Stimulated activated CD4-positive, alpha-beta T cell treated with anti-CD3 and anti-CD28 coated beads, Interleukin-15, amount 100 ng/mL, for 24 hours (primary cell): ENCODE data around the gene RPS6KA2.

ENCODE experiments used
- DNase-seq: peaks from one replicate; pipeline ENCODE4 v3.0.0-alpha.2; 2020

The RPS6KA2 gene

DNA sequence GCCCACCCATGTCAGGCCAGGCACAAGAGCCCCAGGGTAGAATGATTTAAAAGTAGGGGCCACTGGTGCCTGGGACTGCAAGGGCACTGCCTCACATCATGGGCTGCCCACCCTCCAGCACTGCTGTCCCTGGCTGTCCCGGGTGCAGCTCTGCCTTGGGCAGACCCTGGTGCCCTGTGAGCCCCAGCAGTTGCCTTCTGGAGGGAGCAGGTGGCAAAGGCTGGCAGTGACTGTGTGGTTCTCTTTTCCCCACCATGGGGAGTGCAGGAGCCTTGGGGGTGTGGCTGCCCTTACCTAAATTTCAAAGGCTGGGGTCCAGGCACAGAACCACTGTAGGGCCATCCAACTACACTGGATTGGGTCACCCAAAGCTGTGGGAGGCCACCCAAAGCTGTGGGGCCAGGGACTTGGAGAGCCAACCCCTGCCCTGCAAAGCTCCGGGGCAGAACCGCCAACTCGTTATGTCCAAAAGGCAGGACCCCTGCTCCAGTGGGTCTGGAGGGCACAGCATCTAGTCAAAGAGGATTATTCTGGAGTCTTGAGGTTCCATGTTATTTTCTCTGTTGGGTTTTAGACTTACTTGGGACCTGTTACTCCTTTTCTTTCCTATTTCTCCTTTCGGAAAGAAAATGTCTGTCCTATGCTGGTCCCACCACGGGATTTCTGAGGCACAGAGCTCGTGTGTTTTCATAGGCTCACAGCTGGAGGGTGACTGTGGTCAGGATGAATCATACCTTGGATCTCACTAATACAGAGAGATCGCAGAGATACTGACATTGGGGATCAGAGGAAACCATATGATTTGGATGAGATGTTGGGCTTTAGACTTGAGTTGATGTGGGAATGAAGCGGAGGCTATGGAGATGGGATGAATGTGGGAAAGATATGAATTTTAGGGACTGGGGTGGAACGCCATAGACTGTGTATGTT, 105.9 kb downstream of the RPS6KA2 start:
- DNase-seq, result no peak

DNA sequence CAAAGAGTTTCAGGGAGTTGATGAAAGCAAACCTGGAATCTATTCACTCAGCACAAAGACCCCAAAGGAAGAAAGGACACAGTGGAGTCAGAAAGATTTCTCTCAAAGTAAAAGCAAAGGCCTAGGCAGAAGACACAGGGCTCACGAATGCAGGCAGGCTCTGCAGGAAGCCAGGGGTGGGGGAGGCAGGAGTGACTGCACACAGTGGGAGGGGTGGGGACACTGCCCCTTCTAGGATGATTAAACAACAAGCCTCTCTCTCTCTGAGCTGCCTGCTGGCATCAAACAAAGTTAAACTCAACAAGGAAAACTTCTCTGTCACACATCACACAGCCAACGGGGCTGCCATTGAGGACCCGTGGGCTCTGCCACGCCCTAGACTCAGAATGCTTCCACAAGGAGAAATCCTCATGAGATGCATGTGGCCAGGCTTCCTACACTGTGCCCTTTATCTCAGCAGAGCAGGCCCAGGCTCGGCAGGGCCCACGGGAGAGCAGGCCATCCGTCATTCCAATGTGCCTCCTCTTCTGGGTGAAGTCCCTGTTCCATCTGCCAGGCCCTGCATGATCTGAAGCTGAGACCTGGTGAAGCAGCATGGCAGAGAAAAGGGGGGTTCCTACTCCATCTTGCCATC, 110.7 kb downstream of the RPS6KA2 start:
- DNase-seq, result no peak

DNA sequence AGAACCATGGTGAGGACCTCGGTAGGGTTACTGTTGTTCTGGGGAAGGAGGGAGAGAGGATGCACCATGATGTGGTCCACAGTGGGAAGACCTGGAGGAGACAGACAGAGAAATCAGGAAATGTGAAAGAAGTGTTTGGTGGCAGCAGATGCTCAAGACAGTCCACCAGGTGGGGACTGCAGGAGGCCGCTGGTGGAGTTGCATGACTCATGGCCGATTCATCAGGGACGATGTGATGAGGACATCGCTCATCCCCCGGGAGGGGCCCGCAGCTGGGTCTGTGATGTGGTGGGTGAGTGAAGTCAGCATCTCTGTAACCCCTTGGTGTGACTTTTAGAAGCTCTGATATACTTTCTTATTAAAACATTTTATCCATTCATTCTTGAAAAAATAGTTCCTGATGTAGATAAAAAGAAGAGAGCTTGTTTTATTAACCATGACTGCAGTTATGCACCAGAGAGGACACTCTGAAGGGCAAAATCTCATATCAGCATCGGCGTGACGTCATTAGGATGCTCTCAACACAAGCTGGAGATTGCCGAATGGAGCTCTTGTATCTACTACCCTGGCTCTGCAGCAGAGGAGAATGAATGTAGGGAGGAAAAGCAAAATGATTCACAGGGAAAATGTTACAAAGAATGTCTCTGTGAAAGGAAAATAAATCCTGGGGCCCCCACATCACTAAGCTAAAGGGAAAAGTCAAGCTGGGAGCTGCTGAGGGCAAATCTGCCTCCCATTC, 111.8 kb downstream of the RPS6KA2 start:
- DNase-seq, result peak; percentile 77

DNA sequence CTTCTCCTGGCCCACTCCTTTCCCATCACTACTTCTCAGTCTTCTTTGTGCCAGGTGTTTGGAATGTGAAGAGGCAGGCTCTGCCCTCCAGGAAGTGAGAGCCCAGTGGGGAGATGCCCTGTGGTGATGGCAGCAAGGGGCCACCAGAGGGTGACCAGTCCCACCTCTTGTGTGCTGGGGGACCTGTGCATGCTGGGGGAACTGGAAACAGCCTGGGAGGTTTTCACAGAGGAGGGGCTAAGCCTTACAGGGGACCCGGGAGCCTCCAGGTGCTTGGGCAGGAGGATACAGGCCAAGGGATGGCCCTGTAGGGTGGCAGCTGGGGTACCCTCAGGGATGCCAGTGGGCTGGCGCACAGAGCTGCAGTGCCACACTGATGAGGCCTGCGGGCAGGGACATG, 112.9 kb downstream of the RPS6KA2 start:
- DNase-seq, result no peak

DNA sequence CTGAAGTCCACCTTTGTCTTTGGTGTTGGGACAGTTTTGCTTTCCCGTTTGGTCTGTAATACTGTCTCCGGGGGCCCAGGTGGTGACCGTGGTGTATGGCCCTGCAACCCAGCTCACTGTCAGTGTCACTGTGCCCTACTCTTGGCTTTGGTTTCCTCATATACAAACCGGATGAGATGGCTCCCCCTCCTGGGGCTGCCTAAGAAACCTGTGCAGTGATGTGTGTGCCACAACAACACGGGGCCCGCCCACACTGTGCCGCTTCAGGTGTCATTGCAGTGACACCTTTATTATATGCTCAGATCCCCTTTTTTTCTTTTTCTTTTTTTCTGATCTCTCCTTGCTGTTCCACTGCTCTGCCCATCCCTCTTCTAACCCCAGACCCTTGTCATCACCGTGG, 114.5 kb downstream of the RPS6KA2 start:
- peak; percentile 41 for DNase-seq

DNA sequence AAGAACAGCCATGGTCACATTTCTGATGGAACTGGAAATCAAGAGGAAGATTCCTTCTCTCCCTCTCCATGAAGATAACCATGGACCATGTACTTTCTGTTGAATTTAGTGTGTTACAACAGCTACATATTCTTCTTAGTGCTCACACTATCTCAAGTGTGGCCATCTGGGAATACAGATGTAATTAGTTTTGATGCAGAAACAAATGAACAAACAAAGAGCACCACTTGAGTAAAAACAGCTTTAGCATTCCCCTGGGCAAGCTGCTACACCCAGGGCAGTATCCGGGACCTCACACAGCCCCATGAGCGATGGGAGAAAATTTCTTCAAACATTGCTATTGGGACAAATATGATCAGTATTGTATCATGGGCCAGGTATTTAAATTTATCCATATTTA, 115.7 kb downstream of the RPS6KA2 start:
- no peak for DNase-seq

DNA sequence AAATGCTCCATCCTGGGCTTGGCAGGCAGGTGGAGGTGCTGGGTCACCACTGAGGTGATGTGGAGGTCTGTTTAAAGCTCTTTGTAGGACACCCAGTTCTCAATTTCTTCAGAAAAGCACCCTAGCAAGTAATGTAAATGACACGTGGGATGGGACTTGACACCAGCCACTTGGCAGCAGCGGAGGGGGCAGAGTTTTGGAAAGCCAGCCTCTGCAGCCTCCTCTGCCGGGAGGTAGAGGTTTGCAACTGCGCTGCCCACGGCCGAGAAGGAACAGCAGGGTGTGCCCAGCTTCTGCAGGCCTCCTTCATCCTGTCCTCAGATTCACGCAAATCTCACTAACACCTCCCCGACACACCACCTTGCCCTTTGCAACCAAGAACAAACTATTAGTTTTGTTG, 117.9 kb downstream of the RPS6KA2 start:
- no peak for DNase-seq

DNA sequence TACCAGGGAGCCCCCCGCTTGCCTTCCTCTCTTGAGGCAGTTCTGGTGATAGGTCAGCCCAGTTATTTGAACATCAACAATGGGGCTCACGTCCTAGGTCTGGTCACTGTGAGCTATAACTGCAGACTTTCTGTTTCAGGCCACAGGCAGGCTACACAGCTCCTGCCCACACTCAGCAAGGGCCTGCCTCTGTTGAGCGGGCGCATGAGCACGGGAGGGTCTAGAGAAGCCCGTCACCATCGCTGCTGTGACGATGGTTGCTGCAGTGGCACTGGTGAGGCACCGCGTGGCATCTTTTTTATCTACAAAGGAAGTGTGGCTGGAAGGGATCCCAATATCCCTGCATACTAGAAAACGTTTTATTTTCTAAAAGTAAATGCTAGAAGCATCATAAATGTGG, 118.3 kb downstream of the RPS6KA2 start:
- no peak for DNase-seq

DNA sequence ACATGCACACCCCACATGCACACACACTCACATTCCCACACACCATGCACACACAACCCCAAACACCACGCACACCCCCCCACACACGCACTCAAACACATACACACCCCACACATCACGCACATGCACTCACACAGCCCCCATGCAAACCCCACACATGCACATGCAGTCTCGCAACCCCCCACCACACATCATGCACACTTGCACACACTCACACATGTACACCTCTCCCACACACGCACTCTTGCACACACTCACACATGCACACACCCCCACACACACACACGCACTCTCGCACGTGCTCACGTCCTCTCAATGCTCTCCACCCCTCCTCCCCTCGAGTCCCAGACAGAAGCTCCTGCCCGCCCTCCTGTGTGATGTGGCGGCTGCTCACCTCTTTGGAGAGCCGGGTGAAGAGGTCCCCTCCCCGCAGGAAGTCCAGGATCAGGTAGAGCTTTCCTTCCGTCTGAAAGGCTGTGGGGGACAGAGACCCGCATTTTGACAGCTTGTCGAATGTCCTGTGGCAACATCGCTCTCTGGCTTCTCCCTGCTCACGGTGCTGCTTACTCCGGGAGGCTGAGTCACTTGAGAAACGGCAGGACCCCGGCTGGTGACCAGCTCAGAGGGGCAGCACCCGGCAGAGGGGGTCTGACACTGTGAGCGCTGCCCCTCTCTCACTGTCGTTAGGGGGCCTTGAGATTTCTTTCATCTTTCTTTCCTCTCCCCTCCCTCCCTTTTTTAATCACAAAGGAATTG, 119.1 kb downstream of the RPS6KA2 start:
- DNase-seq, result no peak

DNA sequence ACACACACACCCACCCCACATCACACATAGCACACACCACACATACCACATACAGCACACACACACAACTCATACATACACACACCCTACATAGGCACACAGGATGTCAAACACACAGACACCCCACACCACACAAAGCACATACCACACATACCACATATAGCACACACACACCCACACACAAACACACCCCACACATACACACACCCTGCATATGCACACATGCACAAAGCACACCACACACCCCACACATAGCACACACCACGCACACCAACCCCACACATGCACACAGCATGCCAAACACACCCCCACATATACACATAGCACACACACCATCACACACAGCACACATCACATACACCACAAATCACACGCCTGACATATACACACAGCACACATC, 119.7 kb downstream of the RPS6KA2 start:
- no peak for DNase-seq

DNA sequence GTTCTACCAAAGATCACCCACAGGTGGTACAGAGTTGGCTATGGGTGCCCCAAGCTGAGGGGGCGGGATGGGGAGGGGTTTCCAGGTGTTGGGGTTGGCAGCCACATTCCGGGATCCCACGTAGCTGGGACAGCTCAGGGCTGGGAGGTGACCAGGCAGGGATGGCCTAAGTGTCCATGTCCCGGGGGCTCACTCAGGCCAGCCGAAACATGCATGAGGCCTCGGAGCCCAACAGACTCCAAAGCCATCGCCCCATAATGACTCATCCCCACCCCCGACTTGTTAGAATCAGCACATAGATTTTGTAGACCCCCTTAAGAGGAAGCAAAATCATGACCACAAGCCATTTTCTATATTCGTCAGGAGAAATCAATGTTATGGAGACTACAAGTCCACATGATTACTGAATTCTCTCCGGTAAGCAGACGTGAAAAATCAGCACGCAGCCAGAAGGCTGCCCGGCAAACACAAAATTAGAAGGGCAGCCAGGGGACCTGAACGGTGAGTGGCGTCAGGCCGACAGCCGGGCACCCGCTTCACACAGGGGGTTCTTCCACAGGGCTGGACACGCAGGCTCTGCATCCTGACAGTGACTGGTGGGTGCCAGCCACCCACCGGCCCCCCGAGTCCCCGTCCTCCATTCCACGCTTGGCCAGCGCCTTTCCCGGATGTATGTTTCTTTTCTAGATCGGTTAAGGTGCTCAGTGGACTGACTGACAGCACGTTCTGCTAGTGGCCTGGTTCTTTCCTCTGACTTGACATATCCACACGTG, 121.7 kb downstream of the RPS6KA2 start:
- no peak for DNase-seq

DNA sequence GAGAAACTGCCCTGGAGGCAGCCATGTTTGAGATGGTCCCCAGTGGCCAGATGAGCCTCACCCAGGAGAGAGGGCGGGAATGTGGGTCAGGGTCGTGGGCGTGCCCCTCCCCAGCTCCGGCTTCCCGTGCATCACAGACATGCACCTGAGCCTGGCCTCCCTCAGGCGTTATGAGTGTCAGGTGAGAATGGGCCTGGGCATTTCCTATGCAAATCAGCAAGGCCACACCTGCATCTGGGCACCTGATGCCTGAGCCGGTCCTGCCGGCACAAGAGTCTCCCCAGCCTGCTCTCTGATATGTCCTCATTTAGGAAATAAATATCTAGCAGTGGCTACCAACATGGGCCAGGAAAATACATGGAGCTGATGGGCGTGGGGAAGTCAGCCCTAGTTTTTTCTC, 123.0 kb downstream of the RPS6KA2 start:
- no peak for DNase-seq

DNA sequence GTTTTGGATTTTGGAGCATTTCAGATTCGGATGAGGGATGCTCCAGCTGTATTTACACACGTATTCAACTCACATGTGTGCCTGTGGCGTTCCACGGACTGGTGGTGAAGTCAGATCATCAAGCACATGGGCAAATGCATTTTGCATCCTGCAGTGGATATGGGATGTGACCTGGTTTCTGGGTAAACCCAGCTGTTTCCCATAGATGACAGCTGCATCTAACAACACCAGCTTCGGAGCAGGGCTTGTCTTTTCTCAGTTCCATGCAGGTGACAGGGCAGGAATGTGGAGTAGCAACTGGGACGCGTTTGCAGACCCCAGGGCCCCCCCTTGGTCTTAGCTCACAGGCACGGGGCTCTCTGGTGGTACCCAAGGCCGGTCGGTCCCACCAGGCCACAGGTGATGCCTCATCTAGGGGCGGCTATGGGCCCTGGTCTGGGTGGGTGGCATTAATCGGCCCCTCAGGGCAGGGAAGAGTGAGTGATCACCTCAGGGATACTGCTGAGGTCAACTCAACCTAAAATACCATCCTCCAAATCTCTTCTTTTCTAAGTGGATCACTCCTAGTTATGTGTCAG, 123.8 kb downstream of the RPS6KA2 start:
- DNase-seq, result no peak

DNA sequence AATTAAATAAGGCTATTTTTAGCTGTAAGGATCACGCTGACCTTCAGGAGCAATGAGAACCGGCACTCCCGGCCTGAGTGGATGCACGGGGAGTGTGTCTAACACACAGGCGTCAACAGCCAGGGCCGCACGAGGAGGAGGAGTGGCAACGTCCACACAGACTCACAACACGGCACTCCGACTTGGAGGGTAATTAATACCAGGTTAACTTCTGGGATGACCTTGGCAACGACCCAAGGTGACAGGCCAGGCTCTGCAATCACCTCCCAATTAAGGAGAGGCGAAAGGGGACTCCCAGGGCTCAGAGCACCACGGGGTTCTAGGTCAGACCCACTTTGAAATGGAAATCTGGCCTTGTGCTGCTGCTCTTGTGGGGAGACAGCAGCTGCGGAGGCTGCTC, 124.6 kb downstream of the RPS6KA2 start:
- DNase-seq, result no peak

DNA sequence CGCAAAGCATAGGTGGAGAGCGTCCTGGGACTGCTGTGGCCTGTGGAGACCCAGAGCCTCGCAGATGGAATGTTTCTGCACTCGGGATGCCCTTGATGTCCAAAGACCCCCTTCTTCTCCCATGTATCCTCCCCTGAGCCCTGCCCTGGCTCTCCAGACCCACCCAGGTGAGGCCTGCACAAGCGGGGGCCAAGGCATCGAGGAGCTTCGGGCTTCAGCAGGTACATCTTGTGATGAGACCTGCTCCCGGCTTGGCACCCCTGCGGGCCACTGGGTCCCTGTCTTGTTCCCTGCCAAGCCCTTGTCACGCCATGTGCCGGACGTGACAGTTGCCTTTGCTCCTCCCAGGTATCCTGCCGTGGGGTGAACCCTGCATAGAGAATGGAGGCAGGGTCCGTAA, 125.8 kb downstream of the RPS6KA2 start:
- DNase-seq, result no peak

DNA sequence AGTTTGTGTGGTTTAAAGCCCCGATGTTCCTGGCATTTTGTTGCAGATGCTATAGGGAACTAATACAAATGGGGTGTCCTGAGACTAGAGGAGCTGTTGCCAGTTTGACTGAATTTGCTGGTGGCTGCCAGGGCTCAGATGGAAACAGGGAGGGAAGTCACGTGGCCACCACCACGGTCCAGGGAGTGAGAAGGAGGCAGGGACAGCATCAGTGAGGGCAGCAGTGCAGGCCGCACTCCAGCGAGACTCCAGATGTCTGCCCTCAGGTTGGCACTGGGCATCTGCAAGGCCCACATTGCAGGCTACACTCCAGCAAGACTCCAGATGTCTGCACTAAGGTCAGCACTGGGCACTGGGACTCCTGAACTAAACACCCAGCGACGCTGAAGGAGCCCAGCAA, 126.8 kb downstream of the RPS6KA2 start:
- no peak for DNase-seq

DNA sequence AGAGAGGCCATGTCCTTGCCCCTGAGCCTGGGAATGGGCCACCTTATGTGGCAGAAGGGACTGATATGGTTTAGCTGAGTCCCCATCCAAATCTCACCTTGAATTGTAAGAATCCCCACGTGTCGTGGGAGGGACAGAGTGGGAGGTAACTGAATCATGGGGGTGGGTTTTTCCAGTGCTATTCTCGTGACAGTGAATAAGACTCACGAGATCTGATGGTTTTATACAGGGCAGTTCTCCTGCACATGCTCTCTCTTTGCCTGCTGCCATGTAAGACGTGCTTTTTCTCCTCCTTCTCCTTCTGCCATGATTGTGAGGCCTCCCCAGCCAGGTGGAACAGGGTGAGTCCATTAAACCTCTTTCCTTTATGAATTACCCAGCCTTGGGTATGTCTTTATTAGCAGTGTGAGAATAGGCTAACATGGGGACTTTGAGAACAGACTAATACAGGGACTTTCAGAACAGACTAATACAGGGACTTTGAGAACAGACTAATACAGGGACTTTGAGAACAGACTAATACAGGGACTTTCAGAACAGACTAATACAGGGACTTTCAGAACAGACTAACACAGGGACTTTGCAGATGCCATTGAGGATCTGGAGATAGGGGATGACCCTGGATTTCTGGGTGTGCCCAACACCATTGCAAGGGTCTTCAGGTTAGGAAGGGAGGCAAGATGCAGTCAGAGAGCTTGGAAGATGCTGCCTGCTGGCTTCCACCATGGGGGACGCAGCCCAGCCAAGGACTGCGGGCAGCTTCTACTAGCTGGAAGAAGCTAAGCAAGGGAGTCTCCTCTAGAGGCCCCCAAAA, 127.5 kb downstream of the RPS6KA2 start:
- peak; percentile 25 for DNase-seq

DNA sequence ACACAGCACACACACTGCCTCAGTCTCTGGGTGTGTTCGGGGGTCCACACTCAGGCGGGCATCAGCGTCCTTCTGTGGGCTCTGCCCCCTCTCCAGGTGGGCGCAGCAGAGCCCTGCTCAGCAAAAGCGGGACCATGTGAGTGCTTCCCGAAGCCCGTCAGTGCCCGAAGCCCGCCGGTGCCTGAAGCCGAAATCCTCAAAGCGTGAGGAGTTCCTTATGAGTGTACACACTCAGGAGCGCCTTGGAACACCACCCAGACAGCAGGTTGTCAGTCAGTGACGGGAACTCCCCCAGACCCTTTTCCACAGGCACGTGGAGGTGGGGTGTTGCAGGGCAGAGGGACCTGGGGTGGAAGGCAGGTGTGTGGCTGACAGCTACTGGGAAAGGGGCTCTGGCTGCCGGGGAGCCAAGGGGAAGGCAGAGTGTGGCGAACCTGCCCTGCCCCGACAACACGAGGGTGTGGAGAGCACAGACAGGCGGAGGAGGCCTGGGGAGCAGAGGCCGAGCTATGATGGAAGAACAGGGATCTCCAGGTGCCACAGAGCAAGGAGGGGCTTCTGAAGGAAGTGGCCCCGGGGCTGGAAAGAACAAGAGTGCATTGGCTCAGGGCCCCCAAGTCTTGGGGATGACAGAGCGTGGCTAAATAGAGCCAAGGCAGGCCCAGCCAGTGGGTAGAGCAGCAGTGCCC, 128.2 kb downstream of the RPS6KA2 start:
- no peak for DNase-seq

DNA sequence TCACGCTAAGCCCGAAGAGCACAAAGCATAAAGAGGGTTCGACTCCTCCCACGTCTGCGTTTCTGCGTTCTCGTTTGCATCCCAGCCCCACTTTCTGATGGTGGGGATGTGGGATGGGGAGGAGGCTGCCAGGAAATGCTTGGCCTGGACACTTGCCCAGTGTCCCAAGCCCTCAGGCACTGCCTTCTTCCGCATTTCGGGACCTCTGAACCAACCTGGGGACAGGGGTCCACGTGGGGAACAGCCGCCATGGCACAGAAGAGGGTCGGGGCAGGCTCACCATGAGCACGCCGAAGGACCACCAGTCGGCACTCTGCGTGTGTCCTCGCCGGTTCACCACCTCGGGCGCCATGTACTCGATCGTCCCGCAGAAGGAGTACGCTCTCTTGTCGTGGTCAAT, 128.8 kb downstream of the RPS6KA2 start:
- no peak for DNase-seq
